Panc1 (cell line): ENCODE results near the gene ADRM1. TPM values are rescaled to one million over a fixed set of nuclear protein-coding genes. Genes with fewer than 3 reads are reported as not detected.
A peak's percentile ranks its signal among the peaks of the same experiment; 100 is the strongest.

Experiments used
- ATAC-seq: fragments of 200-7000 bp; cut with Tn5 transposase; 2 replicates; pipeline ENCODE4 v1.9.1; 2020; ENCODE audit warnings: mild to moderate bottlenecking, moderate library complexity
- BruUV-seq: library from RNA; stranded (reverse); fragments of 400-500 nt; replicated peaks from 2 replicates; lab custom pipeline; 2021; lab: Mats Ljungman, UMichigan
- CTCF ChIA-PET: fragments of 300-600 bp; sonication (Branson Sonifier 250); formaldehyde crosslinking; loops from one replicate; lab custom pipeline; 2022; ENCODE audit warnings: antibody characterized with exemption; lab: Charles Lee
- POLR2A ChIA-PET: fragments of 300-600 bp; sonication (Branson Sonifier 250); formaldehyde crosslinking; loops from one replicate; lab custom pipeline; 2022; ENCODE audit warnings: antibody characterized with exemption; lab: Charles Lee
- DNase-seq: peaks from one replicate; pipeline ENCODE4 v3.0.0-alpha.2; 2010; ENCODE audit warnings: low read depth, low spot score
- H3K27ac ChIP-seq: 2 replicates; pipeline ENCODE4 v1.5.1; 2011; ENCODE audit warnings: mild to moderate bottlenecking, low read length, inconsistent platforms
- H3K27me3 ChIP-seq: fragments of 200-500 bp; sonication (Bioruptor generic); 2 replicates; pipeline ENCODE4 v1.6.0; 2014; ENCODE audit warnings: low read length, inconsistent platforms; ENCODE audit not compliant: control insufficient read depth, insufficient read depth
- H3K36me3 ChIP-seq: fragments of 200-500 bp; sonication (Bioruptor generic); 2 replicates; pipeline ENCODE4 v1.5.1; 2014; ENCODE audit warnings: inconsistent platforms, mild to moderate bottlenecking, low read length, moderate library complexity; ENCODE audit not compliant: control insufficient read depth, insufficient read depth
- H3K4me1 ChIP-seq: 2 replicates; pipeline ENCODE4 v1.5.1; 2011; ENCODE audit warnings: inconsistent platforms, mild to moderate bottlenecking, low read length, moderate library complexity; ENCODE audit not compliant: control insufficient read depth, insufficient read depth
- H3K4me3 ChIP-seq, 2 experiments: 2 replicates each; pipeline ENCODE4 v1.5.1; 2011 to 2012; ENCODE audit warnings: low read depth in 2 of 2, low read length in 2 of 2, mild to moderate bottlenecking in 2 of 2, inconsistent platforms in 1 of 2, moderate library complexity in 1 of 2
- H3K9me3 ChIP-seq: fragments of 200-500 bp; sonication (Bioruptor generic); 2 replicates; pipeline ENCODE4 v1.5.1; 2014; ENCODE audit warnings: low read depth, mild to moderate bottlenecking, inconsistent platforms, low read length, moderate library complexity; ENCODE audit not compliant: control insufficient read depth, insufficient read depth
- POLR2AphosphoS5 ChIP-seq: IDR thresholded peaks from 2 replicates; pipeline ENCODE4 v1.6.1; 2012; ENCODE audit warnings: mild to moderate bottlenecking, low read depth, low read length, moderate library complexity
- SIN3A ChIP-seq: IDR thresholded peaks from 2 replicates; pipeline ENCODE4 v1.6.1; 2012; ENCODE audit warnings: low read depth, mild to moderate bottlenecking, low read length, moderate library complexity, borderline replicate concordance; ENCODE audit not compliant: insufficient read depth
- TCF7L2 ChIP-seq: IDR thresholded peaks from 2 replicates; pipeline ENCODE4 v1.6.1; 2011; ENCODE audit warnings: mild to moderate bottlenecking, low read depth, low read length, inconsistent platforms
- in situ Hi-C: cut with HindIII; loops from 2 replicates; pipeline ENCODE4 v1.10.0; 2016; ENCODE audit warnings: low sequenced_read_pairs, low pct_unique_long_range_greater_than_20kb
- intact Hi-C: fragments of 100-400 bp; cut with micrococcal nuclease; formaldehyde crosslinking; loops from one replicate; pipeline ENCODE4 v1.10.0; 2022; ENCODE audit not compliant: unreplicated experiment
- total RNA-seq: library from RNA; stranded (reverse); gene quantifications from one replicate; pipeline ENCODE4 v1.2.1, GENCODE V29; 2021; ENCODE audit not compliant: unreplicated experiment
- TF ChIP-seq, protein P1 (sequence below), 2 experiments: IDR thresholded peaks; 2 replicates each; pipeline ENCODE4 v1.6.1; 2011 to 2012; ENCODE audit warnings: low read depth in 2 of 2, control low read depth in 1 of 2, low read length in 1 of 2, mild to moderate bottlenecking in 1 of 2, moderate library complexity in 1 of 2; ENCODE audit not compliant: insufficient read depth in 1 of 2
- TF ChIP-seq, protein P2 (sequence below): fragments of 450-650 bp; IDR thresholded peaks from 2 replicates; pipeline ENCODE4 v1.5.1; 2017; ENCODE audit warnings: mild to moderate bottlenecking

Gene ADRM1
- total RNA-seq, 1 experiment from 2014 or later, result 194 TPM

DNA sequence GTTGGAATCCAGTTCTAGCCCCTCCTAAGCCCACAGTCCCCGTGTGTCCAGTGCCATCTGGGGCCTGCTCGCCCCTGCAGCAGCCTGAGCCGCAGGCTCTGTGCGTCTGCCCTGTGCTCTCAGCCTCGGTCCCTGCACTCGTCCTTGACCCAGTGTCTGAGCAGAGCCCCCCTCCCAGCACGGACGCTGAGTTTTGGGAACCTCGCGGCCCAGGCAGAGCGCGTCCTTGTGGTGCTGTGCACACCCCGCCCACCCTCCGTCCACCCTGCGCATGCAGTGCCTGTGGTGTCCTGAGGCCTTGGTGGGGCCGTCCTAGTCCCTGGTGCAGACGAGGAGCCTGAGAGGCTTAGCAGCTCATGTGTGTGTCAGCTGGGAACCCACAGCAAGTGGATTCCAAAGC, 32.9 kb upstream of the ADRM1 start:
- DNase-seq (no peak), ATAC-seq (no peak)
- Histone ChIP-seq H3K27me3 (no peaks in the 10 kb centered on the region), H3K27ac (no peak overlapping the region), H3K4me3 (no peak overlapping the region), H3K4me1 (no peaks in the 10 kb centered on the region), H3K36me3 (no peaks in the 10 kb centered on the region), H3K9me3 (peaks cover 4% of the 10 kb centered on the region; the same call in 1 of the 2 replicates)
- ChIA-PET CTCF (no interaction called here), POLR2A (no interaction called here)
- in situ Hi-C loops, result no loop called here
- intact Hi-C loops, result no loop called here
- TF ChIP-seq POLR2AphosphoS5 (no peak), TCF7L2 (no peak), SIN3A (no peak)
- TF ChIP-seq, protein P1, sequence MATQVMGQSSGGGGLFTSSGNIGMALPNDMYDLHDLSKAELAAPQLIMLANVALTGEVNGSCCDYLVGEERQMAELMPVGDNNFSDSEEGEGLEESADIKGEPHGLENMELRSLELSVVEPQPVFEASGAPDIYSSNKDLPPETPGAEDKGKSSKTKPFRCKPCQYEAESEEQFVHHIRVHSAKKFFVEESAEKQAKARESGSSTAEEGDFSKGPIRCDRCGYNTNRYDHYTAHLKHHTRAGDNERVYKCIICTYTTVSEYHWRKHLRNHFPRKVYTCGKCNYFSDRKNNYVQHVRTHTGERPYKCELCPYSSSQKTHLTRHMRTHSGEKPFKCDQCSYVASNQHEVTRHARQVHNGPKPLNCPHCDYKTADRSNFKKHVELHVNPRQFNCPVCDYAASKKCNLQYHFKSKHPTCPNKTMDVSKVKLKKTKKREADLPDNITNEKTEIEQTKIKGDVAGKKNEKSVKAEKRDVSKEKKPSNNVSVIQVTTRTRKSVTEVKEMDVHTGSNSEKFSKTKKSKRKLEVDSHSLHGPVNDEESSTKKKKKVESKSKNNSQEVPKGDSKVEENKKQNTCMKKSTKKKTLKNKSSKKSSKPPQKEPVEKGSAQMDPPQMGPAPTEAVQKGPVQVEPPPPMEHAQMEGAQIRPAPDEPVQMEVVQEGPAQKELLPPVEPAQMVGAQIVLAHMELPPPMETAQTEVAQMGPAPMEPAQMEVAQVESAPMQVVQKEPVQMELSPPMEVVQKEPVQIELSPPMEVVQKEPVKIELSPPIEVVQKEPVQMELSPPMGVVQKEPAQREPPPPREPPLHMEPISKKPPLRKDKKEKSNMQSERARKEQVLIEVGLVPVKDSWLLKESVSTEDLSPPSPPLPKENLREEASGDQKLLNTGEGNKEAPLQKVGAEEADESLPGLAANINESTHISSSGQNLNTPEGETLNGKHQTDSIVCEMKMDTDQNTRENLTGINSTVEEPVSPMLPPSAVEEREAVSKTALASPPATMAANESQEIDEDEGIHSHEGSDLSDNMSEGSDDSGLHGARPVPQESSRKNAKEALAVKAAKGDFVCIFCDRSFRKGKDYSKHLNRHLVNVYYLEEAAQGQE (IDR thresholded peaks at IDR 0.05; ENCODE audit: insufficient read depth in 1 of 2, low read depth in 2 of 2, low read length in 1 of 2), result no peak
- TF ChIP-seq, protein P2, sequence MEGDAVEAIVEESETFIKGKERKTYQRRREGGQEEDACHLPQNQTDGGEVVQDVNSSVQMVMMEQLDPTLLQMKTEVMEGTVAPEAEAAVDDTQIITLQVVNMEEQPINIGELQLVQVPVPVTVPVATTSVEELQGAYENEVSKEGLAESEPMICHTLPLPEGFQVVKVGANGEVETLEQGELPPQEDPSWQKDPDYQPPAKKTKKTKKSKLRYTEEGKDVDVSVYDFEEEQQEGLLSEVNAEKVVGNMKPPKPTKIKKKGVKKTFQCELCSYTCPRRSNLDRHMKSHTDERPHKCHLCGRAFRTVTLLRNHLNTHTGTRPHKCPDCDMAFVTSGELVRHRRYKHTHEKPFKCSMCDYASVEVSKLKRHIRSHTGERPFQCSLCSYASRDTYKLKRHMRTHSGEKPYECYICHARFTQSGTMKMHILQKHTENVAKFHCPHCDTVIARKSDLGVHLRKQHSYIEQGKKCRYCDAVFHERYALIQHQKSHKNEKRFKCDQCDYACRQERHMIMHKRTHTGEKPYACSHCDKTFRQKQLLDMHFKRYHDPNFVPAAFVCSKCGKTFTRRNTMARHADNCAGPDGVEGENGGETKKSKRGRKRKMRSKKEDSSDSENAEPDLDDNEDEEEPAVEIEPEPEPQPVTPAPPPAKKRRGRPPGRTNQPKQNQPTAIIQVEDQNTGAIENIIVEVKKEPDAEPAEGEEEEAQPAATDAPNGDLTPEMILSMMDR, result no peak
- no TSS peak for BruUV-seq

DNA sequence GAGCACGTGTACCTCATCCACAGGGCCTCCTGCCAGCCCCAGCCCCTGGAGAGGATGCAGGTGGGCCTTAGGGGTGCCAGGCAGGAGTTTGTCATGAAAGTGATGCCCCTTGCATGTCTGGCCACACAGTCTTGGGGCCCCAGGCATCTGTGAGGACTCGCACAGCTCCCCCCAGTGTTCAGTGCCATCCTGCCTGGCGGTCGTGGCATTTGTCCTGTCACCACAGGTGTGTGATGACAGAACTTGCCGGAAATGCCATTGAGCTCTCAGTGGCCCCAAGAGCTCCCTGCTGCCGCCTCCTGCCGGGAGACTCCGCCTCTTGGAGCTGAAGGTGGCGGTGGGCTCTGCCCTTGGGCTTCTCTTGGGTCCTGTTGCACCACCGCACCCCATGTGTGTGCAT, 30.6 kb upstream of the ADRM1 start:
- ATAC-seq (no peak), DNase-seq (no peak)
- TF ChIP-seq SIN3A, result no peak
- no peak for TF ChIP-seq POLR2AphosphoS5
- Histone ChIP-seq H3K4me1 (no peaks in the 10 kb centered on the region), H3K27me3 (no peaks in the 10 kb centered on the region), H3K4me3 (no peak overlapping the region), H3K36me3 (no peaks in the 10 kb centered on the region), H3K27ac (no peak overlapping the region), H3K9me3 (no peaks in the 10 kb centered on the region)
- in situ Hi-C loops (no loop called here), intact Hi-C loops (no loop called here)
- BruUV-seq, result no TSS peak
- ChIA-PET CTCF (interaction anchor here (0.5 to 0.7 kb wide), 2 partner anchors 19 to 211 kb away, joined by 4 read pairs; no protein-coding TSS in a partner anchor), POLR2A (no interaction called here)

DNA sequence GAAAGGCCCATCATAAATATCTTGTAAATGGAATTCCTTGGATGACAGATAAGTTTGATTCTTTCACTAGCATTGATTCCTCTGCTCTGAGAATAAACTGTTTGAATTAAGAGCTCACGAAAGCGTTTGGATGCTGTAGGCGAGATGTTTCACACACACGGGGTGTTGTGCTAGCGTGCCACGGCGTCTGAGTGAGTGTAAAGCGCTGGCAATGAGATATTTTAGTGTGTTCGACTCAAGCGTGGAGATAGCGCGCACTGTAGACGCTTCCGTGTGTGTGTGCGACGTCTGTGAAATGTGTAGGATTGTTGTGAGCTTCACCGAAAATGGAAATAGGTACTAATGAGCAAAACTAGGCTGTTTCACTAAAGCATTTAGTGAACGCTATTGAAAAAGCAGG, 29.4 kb upstream of the ADRM1 start:
- in situ Hi-C loops, result no loop called here
- Histone ChIP-seq H3K4me3 (no peak overlapping the region), H3K36me3 (no peaks in the 10 kb centered on the region), H3K4me1 (no peaks in the 10 kb centered on the region), H3K27ac (no peak overlapping the region), H3K27me3 (no peaks in the 10 kb centered on the region), H3K9me3 (no peaks in the 10 kb centered on the region)
- ChIA-PET CTCF (interaction anchor here (0.5 kb wide), 1 partner anchor 29 kb away, joined by 3 read pairs; no protein-coding TSS in a partner anchor), POLR2A (no interaction called here)
- TSS peak; percentile 66 for BruUV-seq
- DNase-seq (no peak), ATAC-seq (no peak)
- TF ChIP-seq TCF7L2 (no peak), POLR2AphosphoS5 (no peak), SIN3A (no peak)
- TF ChIP-seq, protein P2, result no peak
- TF ChIP-seq, protein P1 (IDR thresholded peaks at IDR 0.05; ENCODE audit: insufficient read depth in 1 of 2, low read depth in 2 of 2, low read length in 1 of 2), result no peak
- intact Hi-C loops, result no loop called here
